HCT116 (cell line): ENCODE data around the gene SMIM5. TPM values are rescaled to one million over a fixed set of nuclear protein-coding genes. Genes with fewer than 3 reads are reported as not detected.

ENCODE experiments used
- ATAC-seq: fragments of 200-7000 bp; cut with Tn5 transposase; 2 replicates; pipeline ENCODE4 v1.9.1; 2020; ENCODE audit warnings: mild to moderate bottlenecking, moderate library complexity
- BruUV-seq: library from RNA; stranded (reverse); fragments of 400-500 nt; replicated peaks from 2 replicates; lab custom pipeline; 2021; lab: Mats Ljungman, UMichigan
- CTCF ChIA-PET: fragments of 300-600 bp; sonication (Branson Sonifier 250); formaldehyde crosslinking; loops from one replicate; lab custom pipeline; 2021; ENCODE audit warnings: antibody characterized with exemption; lab: Charles Lee
- POLR2A ChIA-PET: fragments of 300-600, 350-600 bp; sonication (Branson Sonifier 250); formaldehyde crosslinking; loops from one replicate; lab custom pipeline; 2021; ENCODE audit warnings: antibody characterized with exemption; lab: Charles Lee
- RAD21 ChIA-PET, 2 experiments: fragments of 300-600 bp; sonication (Branson Sonifier 250); formaldehyde crosslinking; loops; one replicate each; lab custom pipeline; 2023; ENCODE audit warnings: low total read pairs in 2 of 2; ENCODE audit not compliant: uncharacterized antibody in 2 of 2, unreplicated experiment in 2 of 2, low non-redundant PET in 1 of 2; lab: Charles Lee
- DNase-seq: peaks from one replicate; pipeline ENCODE4 v3.0.0-alpha.2; 2010; ENCODE audit warnings: low read depth, low spot score
- H2AFZ ChIP-seq: fragments of 200-600 bp; shearing (Covaris generic), sonication (generic); 2 replicates; pipeline ENCODE4 v1.6.1; 2017; ENCODE audit warnings: low read depth, mixed run types, mixed read lengths, antibody characterized with exemption, low read length; ENCODE audit not compliant: poor library complexity, severe bottlenecking
- H3K27ac ChIP-seq: 2 replicates; pipeline ENCODE4 v1.5.1; 2012; ENCODE audit warnings: low read depth, low read length
- H3K27me3 ChIP-seq: fragments of 200-600 bp; sonication (generic); 2 replicates; pipeline ENCODE4 v1.6.1; 2016; ENCODE audit warnings: mixed run types, low read length, mixed read lengths; ENCODE audit not compliant: insufficient read depth
- H3K36me3 ChIP-seq, 2 experiments: fragments of 200-500 bp in 1 of 2; fragments of 200-600 bp in 1 of 2; sonication (Bioruptor generic) in 1 of 2; sonication (generic) in 1 of 2; 2 replicates each; pipeline versions ENCODE4 v1.5.1 to v1.6.1; 2014 to 2016; ENCODE audit warnings: low read length in 2 of 2, inconsistent platforms in 1 of 2, mixed read lengths in 1 of 2, mixed run types in 1 of 2; ENCODE audit not compliant: insufficient read depth in 2 of 2, control insufficient read depth in 1 of 2
- H3K4me1 ChIP-seq, 2 experiments: fragments of 200-600 bp in 1 of 2; sonication (generic) in 1 of 2; 2 replicates each; pipeline versions ENCODE4 v1.5.1 to v1.6.1; 2012 to 2017; ENCODE audit warnings: low read length in 2 of 2, inconsistent platforms in 1 of 2, mild to moderate bottlenecking in 1 of 2, mixed read lengths in 1 of 2, mixed run types in 1 of 2, moderate library complexity in 1 of 2; ENCODE audit not compliant: insufficient read depth in 2 of 2, control insufficient read depth in 1 of 2
- H3K4me2 ChIP-seq: fragments of 200-600 bp; sonication (generic); 2 replicates; pipeline ENCODE4 v1.6.1; 2017; ENCODE audit warnings: mixed run types, low read length, mixed read lengths
- H3K4me3 ChIP-seq, 2 experiments: fragments of 200-600 bp in 1 of 2; sonication (generic) in 1 of 2; replicated peaks in 1 of 2; 2 replicates each; pipeline ENCODE4 v1.5.1; 2011 to 2016; ENCODE audit warnings: low read length in 2 of 2, control low read depth in 1 of 2, low read depth in 1 of 2, mild to moderate bottlenecking in 1 of 2, mixed read lengths in 1 of 2, mixed run types in 1 of 2
- H3K79me2 ChIP-seq: fragments of 200-600 bp; sonication (generic); 2 replicates; pipeline ENCODE4 v1.6.1; 2017; ENCODE audit warnings: mild to moderate bottlenecking, mixed run types, low read length, moderate library complexity, mixed read lengths; ENCODE audit not compliant: insufficient read depth
- H3K9ac ChIP-seq: fragments of 200-600 bp; sonication (generic); 2 replicates; pipeline ENCODE4 v1.6.1; 2016; ENCODE audit warnings: low read length, mixed read lengths
- H3K9me2 ChIP-seq: fragments of 200-600 bp; sonication (generic), shearing (Covaris generic); 2 replicates; pipeline ENCODE4 v1.6.1; 2017; ENCODE audit warnings: mixed run types, mild to moderate bottlenecking, moderate library complexity; ENCODE audit not compliant: insufficient read depth
- H3K9me3 ChIP-seq, 2 experiments: fragments of 200-500 bp in 1 of 2; fragments of 200-600 bp in 1 of 2; sonication (Bioruptor generic) in 1 of 2; sonication (generic) in 1 of 2; 2 replicates each; pipeline ENCODE4 v1.6.1; 2014 to 2017; ENCODE audit warnings: low read length in 2 of 2, mixed read lengths in 2 of 2, inconsistent platforms in 1 of 2, low read depth in 1 of 2, mild to moderate bottlenecking in 1 of 2, mixed run types in 1 of 2, moderate library complexity in 1 of 2; ENCODE audit not compliant: control insufficient read depth in 1 of 2, insufficient read depth in 1 of 2
- H4K20me1 ChIP-seq: fragments of 200-600 bp; sonication (generic), shearing (Covaris generic); 2 replicates; pipeline ENCODE4 v1.6.1; 2017; ENCODE audit warnings: mixed run types, mild to moderate bottlenecking, moderate library complexity; ENCODE audit not compliant: insufficient read depth
- ATF3 ChIP-seq: IDR thresholded peaks from 2 replicates; pipeline ENCODE4 v1.6.1; 2012
- CTCF ChIP-seq, 3 experiments: fragments of 200-600 bp in 1 of 3; sonication (generic) in 1 of 3; IDR thresholded peaks in 2 of 3; conservative IDR thresholded peaks in 1 of 3; 2 replicates each; pipeline ENCODE4 v1.5.1; 2012 to 2017; ENCODE audit warnings: low read depth in 2 of 3, low read length in 2 of 3, antibody characterized with exemption in 1 of 3, borderline replicate concordance in 1 of 3, control low read depth in 1 of 3, mild to moderate bottlenecking in 1 of 3, mixed read lengths in 1 of 3, mixed run types in 1 of 3, moderate library complexity in 1 of 3; ENCODE audit not compliant: insufficient read depth in 1 of 3
- FOSL1 ChIP-seq: IDR thresholded peaks from 2 replicates; pipeline ENCODE4 v1.6.1; 2012; ENCODE audit warnings: low read depth
- SIN3A ChIP-seq: IDR thresholded peaks from 2 replicates; pipeline ENCODE4 v1.6.1; 2012; ENCODE audit warnings: low read depth
- SP1 ChIP-seq: IDR thresholded peaks from 2 replicates; pipeline ENCODE4 v1.6.1; 2012; ENCODE audit warnings: low read depth
- TCF7L2 ChIP-seq: IDR thresholded peaks from 2 replicates; pipeline ENCODE4 v1.7.0; 2011; ENCODE audit warnings: borderline replicate concordance, inconsistent platforms; ENCODE audit not compliant: insufficient read depth, insufficient read length; ENCODE audit errors: extremely low read depth
- ZNF274 ChIP-seq: fragments of 200-500 bp; sonication (Bioruptor generic); IDR thresholded peaks from 2 replicates; pipeline ENCODE4 v1.6.1; 2014; ENCODE audit warnings: mild to moderate bottlenecking, low read depth, low read length, inconsistent platforms
- intact Hi-C: fragments of 100-400 bp; cut with micrococcal nuclease; formaldehyde crosslinking; loops from 2 replicates; pipeline ENCODE4 v1.10.0; 2022
- total RNA-seq: library from RNA; stranded (reverse); gene quantifications from one replicate; pipeline ENCODE4 v1.2.1, GENCODE V29; 2021; ENCODE audit not compliant: unreplicated experiment

Gene SMIM5
- total RNA-seq, 1 experiment from 2014 or later: 0.12 TPM

DNA sequence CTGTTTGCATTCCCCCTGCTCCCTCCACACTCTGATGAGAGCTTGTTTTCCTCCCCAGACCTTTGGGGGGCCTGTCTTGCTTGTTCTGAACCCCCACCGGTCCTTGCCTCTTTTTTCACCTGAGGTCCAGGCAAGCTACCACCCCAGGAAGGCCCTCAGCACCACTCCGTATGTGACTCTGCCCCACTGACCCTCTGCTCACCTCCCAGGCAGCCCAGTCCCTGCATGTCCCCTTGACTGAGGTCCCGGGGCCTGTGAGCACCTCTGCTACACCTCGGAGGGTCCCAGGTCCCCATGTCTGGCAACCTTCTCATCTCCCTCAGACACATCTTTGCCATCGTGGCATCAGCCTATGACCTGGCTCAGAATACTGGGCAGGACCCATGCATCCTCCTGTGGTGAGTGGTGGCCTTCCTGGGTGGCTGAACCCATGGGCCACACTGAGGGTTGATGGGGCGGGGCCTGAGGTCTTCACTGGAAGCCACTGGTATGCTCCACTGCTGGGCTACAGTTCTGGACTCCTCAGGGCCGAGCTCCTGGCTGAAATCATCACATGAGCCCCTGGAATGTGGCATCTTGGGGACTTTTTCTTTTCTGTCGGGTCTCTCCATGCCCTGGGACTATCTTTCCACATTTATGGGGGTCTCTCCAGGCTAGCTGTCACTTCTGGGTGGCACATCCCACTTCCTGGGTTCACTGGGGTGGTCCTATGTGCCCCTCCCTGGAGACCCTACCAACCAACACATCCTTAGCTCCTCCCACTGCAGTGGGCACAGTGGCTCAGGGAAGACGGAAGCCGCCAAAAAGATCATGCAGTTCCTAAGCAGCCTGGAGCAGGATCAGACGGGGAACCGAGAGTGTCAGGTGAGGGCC is 42.1 kb upstream of the SMIM5 start:
- no TSS peak for BruUV-seq
- Histone ChIP-seq H3K4me1 (peaks cover 10 to 33% of the 10 kb centered on the region in 2 experiments; a peak in 3 of 4 replicates), H3K27me3 (no peaks in the 10 kb centered on the region), H3K9ac (no peak overlapping the region), H2AFZ (no peak overlapping the region), H3K4me3 (no peak overlapping the region), H4K20me1 (no peaks in the 10 kb centered on the region), H3K4me2 (no peak overlapping the region), H3K36me3 (no peaks in the 10 kb centered on the region), H3K9me3 (no peaks in the 10 kb centered on the region), H3K79me2 (no peaks in the 10 kb centered on the region), H3K9me2 (no peaks in the 10 kb centered on the region), H3K27ac (no peak overlapping the region; the same call in 1 of the 2 replicates)
- DNase-seq (no peak), ATAC-seq (no peak)
- ChIA-PET RAD21 (no interaction called here), CTCF (interaction anchor here (4.3 kb wide), 1 partner anchor 10 kb away, joined by 45 read pairs; no protein-coding TSS in a partner anchor), POLR2A (no interaction called here)
- TF ChIP-seq CTCF (IDR thresholded peaks at IDR 0.05 in 2 of 3, conservative IDR thresholded peaks at IDR 0.05 in 1 of 3; ENCODE audit: borderline replicate concordance in 1 of 3, insufficient read depth in 1 of 3, low read depth in 2 of 3, low read length in 2 of 3): no peak
- no peak for TF ChIP-seq SIN3A
- TF ChIP-seq FOSL1: no peak
- no peak for TF ChIP-seq SP1
- no peak for TF ChIP-seq ATF3
- TF ChIP-seq ZNF274: no peak
- no peak for TF ChIP-seq TCF7L2
- intact Hi-C loops: no loop called here
